Measurements from ENCODE around the gene C1orf232. TPM values are rescaled to one million over a fixed set of nuclear protein-coding genes. Genes with fewer than 3 reads are reported as not detected.
A peak's percentile ranks its signal among the peaks of the same experiment; 100 is the strongest.

The C1orf232 gene
- total RNA-seq, 2 experiments from 2014 or later: not detected

DNA sequence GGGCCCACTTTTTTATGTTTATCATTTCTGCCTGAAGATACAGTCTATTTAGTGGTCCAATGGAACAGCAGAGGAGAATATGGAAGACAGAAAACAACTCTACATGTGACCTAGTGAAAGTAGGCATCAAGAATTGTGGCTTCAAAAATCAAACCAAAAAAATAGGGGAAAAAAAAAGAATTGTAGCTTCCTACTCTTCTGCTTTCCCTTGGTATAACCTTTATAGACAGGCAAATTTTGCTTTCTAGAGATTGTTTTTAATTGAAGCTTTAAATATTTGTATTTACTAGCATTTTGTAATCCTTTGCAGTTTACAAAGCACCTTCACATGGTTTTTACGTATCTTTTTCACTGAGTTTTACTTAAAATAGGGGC lies 42.8 kb downstream of the C1orf232 start:
- TF ChIP-seq EZH2phosphoT487 (IDR thresholded peaks at IDR 0.05; ENCODE audit: borderline replicate concordance, low read depth, low read length): no peak
- TF ChIP-seq, protein P1, sequence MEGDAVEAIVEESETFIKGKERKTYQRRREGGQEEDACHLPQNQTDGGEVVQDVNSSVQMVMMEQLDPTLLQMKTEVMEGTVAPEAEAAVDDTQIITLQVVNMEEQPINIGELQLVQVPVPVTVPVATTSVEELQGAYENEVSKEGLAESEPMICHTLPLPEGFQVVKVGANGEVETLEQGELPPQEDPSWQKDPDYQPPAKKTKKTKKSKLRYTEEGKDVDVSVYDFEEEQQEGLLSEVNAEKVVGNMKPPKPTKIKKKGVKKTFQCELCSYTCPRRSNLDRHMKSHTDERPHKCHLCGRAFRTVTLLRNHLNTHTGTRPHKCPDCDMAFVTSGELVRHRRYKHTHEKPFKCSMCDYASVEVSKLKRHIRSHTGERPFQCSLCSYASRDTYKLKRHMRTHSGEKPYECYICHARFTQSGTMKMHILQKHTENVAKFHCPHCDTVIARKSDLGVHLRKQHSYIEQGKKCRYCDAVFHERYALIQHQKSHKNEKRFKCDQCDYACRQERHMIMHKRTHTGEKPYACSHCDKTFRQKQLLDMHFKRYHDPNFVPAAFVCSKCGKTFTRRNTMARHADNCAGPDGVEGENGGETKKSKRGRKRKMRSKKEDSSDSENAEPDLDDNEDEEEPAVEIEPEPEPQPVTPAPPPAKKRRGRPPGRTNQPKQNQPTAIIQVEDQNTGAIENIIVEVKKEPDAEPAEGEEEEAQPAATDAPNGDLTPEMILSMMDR (conservative IDR thresholded peaks at IDR 0.05; ENCODE audit: low read length): no peak
- Histone ChIP-seq H3K9me2 (ENCODE audit: insufficient read depth, low read length) (no peaks in the 10 kb centered on the region), H3K4me1 (ENCODE audit: insufficient read depth, low read length, poor library complexity, severe bottlenecking) (peaks cover 32% of the 10 kb centered on the region), H2AFZ (ENCODE audit: low read length) (peak overlapping the region; percentile 18; the same call in 1 of the 2 replicates), H3K79me2 (ENCODE audit: insufficient read depth, low read depth, low read length) (peaks cover 9% of the 10 kb centered on the region; the same call in 1 of the 2 replicates), H3K4me2 (ENCODE audit: low read length) (peak overlapping the region; percentile 57), H3K4me3 (ENCODE audit: low read depth, low read length, poor library complexity, severe bottlenecking) (peak overlapping the region; percentile 38), H4K20me1 (ENCODE audit: insufficient read depth, low read length) (no peaks in the 10 kb centered on the region), H3K27ac (ENCODE audit: low read depth, low read length, poor library complexity, severe bottlenecking) (peak overlapping the region; percentile 78), H3K9me3 (ENCODE audit: low read length) (no peaks in the 10 kb centered on the region), H3K36me3 (ENCODE audit: insufficient read depth, low read length) (peaks cover 30% of the 10 kb centered on the region)
- intact Hi-C loops (cut with micrococcal nuclease; ENCODE audit: unreplicated experiment): no loop called here
- TSS peak; percentile 97 for BruUV-seq (replicated peaks)
- POLR2A ChIA-PET: interaction anchor here (2.1 to 3.3 kb wide), 3 partner anchors 11 to 13 kb away, joined by 7 to 12 read pairs (median 9); no protein-coding TSS in a partner anchor
- CTCF ChIA-PET (ENCODE audit: unreplicated experiment): no interaction called here
- no peak for DNase-seq (ENCODE audit: low spot score)

DNA sequence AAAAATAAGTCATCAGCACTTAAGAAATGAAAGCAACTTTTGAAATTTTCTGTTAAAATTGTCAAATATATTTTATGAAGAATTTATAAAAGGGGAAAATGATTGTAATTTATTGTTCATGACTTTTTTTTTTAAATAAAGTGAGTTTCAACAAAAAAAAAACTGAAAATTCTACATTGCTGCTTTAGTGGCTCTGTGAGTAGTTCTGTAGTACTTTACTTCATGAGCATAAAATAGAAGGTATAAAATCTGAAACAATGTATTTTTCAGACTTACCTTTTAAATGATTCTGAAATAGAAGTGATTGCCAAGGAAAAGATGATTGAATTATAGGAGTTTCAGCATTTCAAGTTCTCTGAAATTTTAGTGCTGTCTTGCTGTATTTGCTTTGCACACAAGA lies 43.4 kb downstream of the C1orf232 start:
- Histone ChIP-seq H3K9me2 (ENCODE audit: insufficient read depth, low read length) (no peaks in the 10 kb centered on the region), H3K4me1 (ENCODE audit: insufficient read depth, low read length, poor library complexity, severe bottlenecking) (peaks cover 32% of the 10 kb centered on the region), H3K79me2 (ENCODE audit: insufficient read depth, low read depth, low read length) (peaks cover 9% of the 10 kb centered on the region; the same call in 1 of the 2 replicates), H3K9me3 (ENCODE audit: low read length) (no peaks in the 10 kb centered on the region), H3K27ac (ENCODE audit: low read depth, low read length, poor library complexity, severe bottlenecking) (peak overlapping the region; percentile 78), H4K20me1 (ENCODE audit: insufficient read depth, low read length) (no peaks in the 10 kb centered on the region), H3K36me3 (ENCODE audit: insufficient read depth, low read length) (peaks cover 31% of the 10 kb centered on the region), H3K4me2 (ENCODE audit: low read length) (peak overlapping the region; percentile 57), H2AFZ (ENCODE audit: low read length) (no peak overlapping the region), H3K4me3 (ENCODE audit: low read depth, low read length, poor library complexity, severe bottlenecking) (no peak overlapping the region)
- BruUV-seq (replicated peaks): no TSS peak
- intact Hi-C loops (cut with micrococcal nuclease; ENCODE audit: unreplicated experiment): no loop called here
- ChIA-PET POLR2A (interaction anchor here (0.7 to 3.3 kb wide), 3 partner anchors 10 to 545 kb away, joined by 3 to 12 read pairs (median 9); no protein-coding TSS in a partner anchor), CTCF (ENCODE audit: unreplicated experiment) (no interaction called here)
- DNase-seq (ENCODE audit: low spot score): no peak
- TF ChIP-seq EZH2phosphoT487 (IDR thresholded peaks at IDR 0.05; ENCODE audit: borderline replicate concordance, low read depth, low read length): no peak
- TF ChIP-seq, protein P1 (conservative IDR thresholded peaks at IDR 0.05; ENCODE audit: low read length): no peak

Measured in OCI-LY7 (cell line).